A549 (cell line): Measurements from ENCODE around the gene RPP21.

Experiments used
- BHLHE40 ChIP-seq: IDR thresholded peaks from 2 replicates; pipeline ENCODE4 v1.6.1; 2012; ENCODE audit warnings: low read depth, low read length, inconsistent platforms
- CTCF ChIP-seq: fragments of >200 bp; sonication (Bioruptor Twin); formaldehyde crosslinking; IDR thresholded peaks from 3 replicates; pipeline ENCODE4 v1.5.1; 2016
- E2F6 ChIP-seq: IDR thresholded peaks from 2 replicates; pipeline ENCODE4 v1.6.1; 2012; ENCODE audit warnings: low read depth, borderline replicate concordance
- EP300 ChIP-seq, 2 experiments: fragments of >200 bp; sonication (Bioruptor Twin); formaldehyde crosslinking; IDR thresholded peaks; 2 replicates in 1 of 2; 3 replicates in 1 of 2; pipeline ENCODE4 v1.6.1; 2016 to 2017
- HES2 ChIP-seq: fragments of >200 bp; sonication (Bioruptor Twin); formaldehyde crosslinking; IDR thresholded peaks from 2 replicates; pipeline ENCODE4 v1.6.1; 2016
- JUN ChIP-seq, 2 experiments: fragments of >200 bp; sonication (Bioruptor Twin); formaldehyde crosslinking; IDR thresholded peaks; 2 replicates in 1 of 2; 3 replicates in 1 of 2; pipeline ENCODE4 v1.6.1; 2016 to 2017
- MAX ChIP-seq: IDR thresholded peaks from 2 replicates; pipeline ENCODE4 v1.6.1; 2012
- POLR2A ChIP-seq: IDR thresholded peaks from 2 replicates; pipeline ENCODE4 v1.6.1; 2012; ENCODE audit warnings: mild to moderate bottlenecking, low read length
- POLR2AphosphoS2 ChIP-seq: conservative IDR thresholded peaks from 2 replicates; pipeline ENCODE4 v1.6.1; 2012; ENCODE audit warnings: low read length, improper control_type of control experiment, inconsistent platforms
- RARB ChIP-seq: fragments of 250-450 bp; sonication (Bioruptor Pico); IDR thresholded peaks from 2 replicates; pipeline ENCODE4 v1.8.0; 2021; ENCODE audit warnings: mild to moderate bottlenecking, moderate library complexity
- RFX5 ChIP-seq: fragments of 450-650 bp; IDR thresholded peaks from 2 replicates; pipeline ENCODE4 v1.7.1; 2014; ENCODE audit warnings: antibody characterized with exemption, mild to moderate bottlenecking, moderate library complexity
- ZC3H11A ChIP-seq: fragments of 450-650 bp; IDR thresholded peaks from 2 replicates; pipeline ENCODE4 v1.6.1; 2014; ENCODE audit warnings: antibody characterized with exemption, mild to moderate bottlenecking
- ZSCAN20 ChIP-seq: fragments of 250-450 bp; sonication (Bioruptor Pico); IDR thresholded peaks from 2 replicates; pipeline ENCODE4 v1.8.0; 2022; ENCODE audit warnings: mild to moderate bottlenecking, moderate library complexity

- no peak for TF ChIP-seq ZSCAN20 (CRISPR knock-in tag)
- no peak for TF ChIP-seq CTCF
- no peak for TF ChIP-seq POLR2AphosphoS2
- no peak for TF ChIP-seq RARB (CRISPR knock-in tag)
- no peak for TF ChIP-seq EP300 (IDR thresholded peaks at IDR 0.05)
- TF ChIP-seq MAX: no peak
- no peak for TF ChIP-seq HES2
- TF ChIP-seq POLR2A: no peak
- no peak for TF ChIP-seq BHLHE40
- no peak for TF ChIP-seq JUN (IDR thresholded peaks at IDR 0.05)
- no peak for TF ChIP-seq RFX5
- TF ChIP-seq E2F6: no peak
- TF ChIP-seq ZC3H11A: no peak
Observed at GRCh38 chr6:30329331-30329730, 15.6 kb upstream of the RPP21 start.
